Mucosa of descending colon (tissue), 3 donors: Measurements from ENCODE around the gene SLC10A3. TPM values are rescaled to one million over a fixed set of nuclear protein-coding genes. Genes with fewer than 3 reads are reported as not detected.

Source experiments
- ATAC-seq: fragments of 200-7000 bp; cut with Tn5 transposase; one replicate; pipeline ENCODE4 v1.9.1; 2020; ENCODE audit warnings: mild to moderate bottlenecking, moderate library complexity
- DNase-seq, 3 donors: peaks; one replicate each; pipeline ENCODE4 v3.0.0-alpha.2; 2020
- H3K36me3 ChIP-seq: fragments of 200-600 bp; one replicate; pipeline ENCODE4 v1.8.0; 2021; ENCODE audit warnings: low read depth, mild to moderate bottlenecking
- H3K4me1 ChIP-seq: fragments of 200-600 bp; one replicate; pipeline ENCODE4 v1.8.0; 2021; ENCODE audit warnings: low read depth, mild to moderate bottlenecking
- H3K4me3 ChIP-seq: fragments of 200-600 bp; one replicate; pipeline ENCODE4 v1.8.0; 2021; ENCODE audit warnings: mild to moderate bottlenecking
- H3K9me3 ChIP-seq: fragments of 200-600 bp; one replicate; pipeline ENCODE4 v1.8.0; 2021; ENCODE audit warnings: mild to moderate bottlenecking
- CTCF ChIP-seq: fragments of 200-600 bp; IDR thresholded peaks from one replicate; pipeline ENCODE4 v1.8.0; 2022; ENCODE audit warnings: antibody characterized with exemption, mild to moderate bottlenecking
- intact Hi-C, 2 donors: fragments of 100-400 bp; cut with DNase I in 1 of 2; cut with micrococcal nuclease in 1 of 2; formaldehyde crosslinking; loops; one replicate each; pipeline versions ENCODE4 v1.11.0 to v1.11.1; 2022; cut with DNase I, micrococcal nuclease
- long read RNA-seq, 2 donors: library from polyadenylated mRNA; unstranded; transcript quantifications; one replicate each; pipeline ENCODE4 v2.0.0, GENCODE V29; 2019 to 2021
- total RNA-seq, 3 donors: library from RNA; stranded (reverse); fragmentation: NEBNext Ultra II Directional in 2 of 3; extraction: Animal tissue kit (Norgen Biotek cat#: 25700) in 2 of 3; gene quantifications; one replicate each; pipeline versions ENCODE4 v1.2.1 to v1.2.4, GENCODE V29; 2021 to 2023
- donor health status: DM: no; HTN: no; CAD: no; lungs with moderate emphysema.
- donor health status: DM: no; HTN: no; CAD: no.
- donor health status: DM: no; HTN: yes; CAD: no.

SLC10A3 gene
- 10 to 100 TPM; 26.2 to 30.6 (median 28.0) TPM for total RNA-seq
- long read RNA-seq, donor 1, transcript SLC10A3-204 (3 exons, 1,862 nt), result minor isoform, 5 of 118 reads
- long read RNA-seq, donor 1, transcript SLC10A3-201 (2 exons, 2,161 nt), result major isoform, 94 of 118 reads
- long read RNA-seq, donor 1, partial matches to known transcripts, result 18 of 118 reads
- long read RNA-seq, donor 1, other reads (novel, unspliced or antisense), result 0 of 118 reads
- long read RNA-seq, donor 2, partial matches to known transcripts, result 1 of 10 reads
- long read RNA-seq, donor 2, other reads (novel, unspliced or antisense), result 5 of 10 reads

GRCh38 chrX:154490414-154491083 lies at the start of gene SLC10A3:
TSS of gene SLC10A3 (minus strand) at chrX:154490629. CDS start at chrX:154488940, 1,689 bp downstream.
- no peaks in the 10 kb centered on the region for H3K36me3 ChIP-seq
- DNase-seq, result peak; percentile 90 to 96 (median 94)
- ATAC-seq, result peak; percentile 90
- peak within 1 kb of the TSS; percentile 51 for H3K4me3 ChIP-seq
- no peak for TF ChIP-seq CTCF
- no peaks in the 10 kb centered on the region for H3K4me1 ChIP-seq
- H3K9me3 ChIP-seq, result no peaks in the 10 kb centered on the region
- intact Hi-C loops, result no loop called here

GRCh38 chrX:154539077-154539476 lies 48.6 kb upstream of the SLC10A3 start:
- TF ChIP-seq CTCF, result no peak
- no peaks in the 10 kb centered on the region for H3K4me1 ChIP-seq
- H3K36me3 ChIP-seq, result no peaks in the 10 kb centered on the region
- intact Hi-C loops, result no loop called here
- H3K4me3 ChIP-seq, result no peak overlapping the region
- ATAC-seq (no peak), DNase-seq (no peak)
- no peaks in the 10 kb centered on the region for H3K9me3 ChIP-seq

- intact Hi-C loops, result no loop called here
Measured at GRCh38 chrX:154535892-154536291, 45.5 kb upstream of the SLC10A3 start.

GRCh38 chrX:154534526-154535322 lies 44.3 kb upstream of the SLC10A3 start:
- no peaks in the 10 kb centered on the region for H3K4me1 ChIP-seq
- ATAC-seq, result peak; percentile 99
- H3K9me3 ChIP-seq, result no peaks in the 10 kb centered on the region
- DNase-seq, result peak; percentile 88 to 94 (median 90)
- H3K36me3 ChIP-seq, result no peaks in the 10 kb centered on the region
- intact Hi-C loops, result no loop called here
- TF ChIP-seq CTCF, result peak; percentile 89
- no peak overlapping the region for H3K4me3 ChIP-seq

More at GRCh38 chrX:154535892-154536291, 45.5 kb upstream of the SLC10A3 start:
- Histone ChIP-seq H3K36me3 (no peaks in the 10 kb centered on the region), H3K9me3 (no peaks in the 10 kb centered on the region), H3K4me3 (no peak overlapping the region), H3K4me1 (no peaks in the 10 kb centered on the region)
- ATAC-seq (no peak), DNase-seq (no peak)
- no peak for TF ChIP-seq CTCF

- Histone ChIP-seq H3K9me3 (no peaks in the 10 kb centered on the region), H3K4me3 (no peak overlapping the region), H3K4me1 (no peaks in the 10 kb centered on the region), H3K36me3 (no peaks in the 10 kb centered on the region)
- TF ChIP-seq CTCF, result no peak
- intact Hi-C loops, result no loop called here
- DNase-seq, result no peak
- ATAC-seq, result no peak
Measured at GRCh38 chrX:154532690-154533089, 42.3 kb upstream of the SLC10A3 start.
